ENCODE measurements around the gene HEXA. TPM values are rescaled to one million over a fixed set of nuclear protein-coding genes. Genes with fewer than 3 reads are reported as not detected.

HEXA gene
- total and polyA plus RNA-seq, 2 donors (not counting 1 experiment from before 2014, with no cell fraction given), result 151 to 182 TPM

GRCh38 chr15:72319985-72320671 is 55.7 kb downstream of the HEXA start, which contains the start of gene CELF6:
TSS of gene CELF6 (minus strand) at chr15:72320157. CDS start at chr15:72319874, 283 bp downstream.
- Histone ChIP-seq H4K20me1 (ENCODE audit: control insufficient read depth, insufficient read depth, low read length, poor library complexity, severe bottlenecking) (no peaks in the 10 kb centered on the region), H3K9me3 (ENCODE audit: control extremely low read depth in 1 of 3, control insufficient read depth in 2 of 3, insufficient read depth in 1 of 3, low read length in 2 of 3) (peaks cover 0 to 2% (median 2%) of the 10 kb centered on the region in 3 donors), H3K27ac (ENCODE audit: low read length in 2 of 2) (peak within 1 kb of the TSS in 1 of 2 donors; percentile 37), H3K4me2 (replicated peaks; ENCODE audit: low read depth, low read length, poor library complexity, severe bottlenecking) (peak within 1 kb of the TSS; percentile 81), H3K4me1 (ENCODE audit: control insufficient read depth in 2 of 2, insufficient read depth in 2 of 2, low read length in 2 of 2) (peaks cover 10 to 19% of the 10 kb centered on the region in 2 donors), H3K9ac (ENCODE audit: low read length) (peak within 1 kb of the TSS; percentile 62), H2AFZ (ENCODE audit: insufficient read depth, low read depth, low read length, poor library complexity, severe bottlenecking) (peak within 1 kb of the TSS; percentile 11), H3K79me2 (ENCODE audit: control insufficient read depth, insufficient read depth, low read length) (no peaks in the 10 kb centered on the region), H3K27me3 (replicated peaks in 1 of 4; ENCODE audit: control extremely low read depth in 1 of 4, control insufficient read depth in 3 of 4, insufficient read depth in 4 of 4, low read length in 3 of 4) (no peaks in the 10 kb centered on the region), H3K4me3 (ENCODE audit: control extremely low read depth in 1 of 5, extremely low read depth in 1 of 5, insufficient read depth in 1 of 5, low read depth in 2 of 5, low read length in 4 of 5) (peak within 1 kb of the TSS; percentile 8 to 69 (median 55)), H3K36me3 (replicated peaks in 1 of 2; ENCODE audit: control extremely low read depth in 1 of 2, control insufficient read depth in 1 of 2, extremely low read depth in 1 of 2, insufficient read depth in 2 of 2, low read length in 1 of 2) (no peaks in the 10 kb centered on the region)
- Mint-ChIP-seq H3K9me3 (ENCODE audit: insufficient read depth) (peaks cover 2% of the 10 kb centered on the region), H3K27me3 (no peaks in the 10 kb centered on the region), H3K4me1 (peaks cover 25% of the 10 kb centered on the region), H3K27ac (peak within 1 kb of the TSS; percentile 83), H3K4me3 (peak within 1 kb of the TSS; percentile 88)
- ChIA-PET CTCF (interaction anchor here (1.2 kb wide), 1 partner anchor 9 kb away, joined by 3 read pairs; no protein-coding TSS in a partner anchor), POLR2A (interaction anchor here (0.9 to 1.0 kb wide), 2 partner anchors 55 to 92 kb away, joined by 3 to 8 read pairs; partner anchors contain the start of gene HEXA)
- WGBS (ENCODE audit: insufficient coverage), result under 1% methylated on average over 49 of the region's 58 CpGs
- DNase-seq, result peak; percentile 96
- no peak for TF ChIP-seq CTCF (IDR thresholded peaks at IDR 0.05)
- no peak for TF ChIP-seq EZH2 (IDR thresholded peaks at IDR 0.05; ENCODE audit: borderline replicate concordance, insufficient read depth, low read depth, low read length, poor library complexity, severe bottlenecking)
- intact Hi-C loops (cut with micrococcal nuclease), result loop anchor here (2.0 to 10.0 kb wide), 5 partner anchors 47 to 765 kb away; partner anchors contain the start of genes ARIH1, HEXA and PARP6
- ATAC-seq (ENCODE audit: low read depth), result peak; percentile 75
